PFSK-1 (cell line): ENCODE data around the gene SCART1.

ENCODE experiments used
- POLR2AphosphoS5 ChIP-seq: IDR thresholded peaks from 2 replicates; pipeline ENCODE4 v1.6.1; 2012; ENCODE audit warnings: low read depth, mild to moderate bottlenecking, control low read depth, low read length, moderate library complexity
- TAF1 ChIP-seq: IDR thresholded peaks from 2 replicates; pipeline ENCODE4 v1.6.1; 2012; ENCODE audit warnings: low read length, control low read depth, borderline replicate concordance; ENCODE audit not compliant: insufficient read depth
- TF ChIP-seq, protein P1 (sequence below), 2 experiments: IDR thresholded peaks; 2 replicates each; pipeline versions ENCODE4 v1.6.1 to v1.8.0; 2011 to 2012; ENCODE audit warnings: low read depth in 2 of 2, low read length in 2 of 2, control low read depth in 1 of 2, inconsistent platforms in 1 of 2, mild to moderate bottlenecking in 1 of 2, moderate library complexity in 1 of 2; ENCODE audit not compliant: insufficient read depth in 1 of 2

DNA sequence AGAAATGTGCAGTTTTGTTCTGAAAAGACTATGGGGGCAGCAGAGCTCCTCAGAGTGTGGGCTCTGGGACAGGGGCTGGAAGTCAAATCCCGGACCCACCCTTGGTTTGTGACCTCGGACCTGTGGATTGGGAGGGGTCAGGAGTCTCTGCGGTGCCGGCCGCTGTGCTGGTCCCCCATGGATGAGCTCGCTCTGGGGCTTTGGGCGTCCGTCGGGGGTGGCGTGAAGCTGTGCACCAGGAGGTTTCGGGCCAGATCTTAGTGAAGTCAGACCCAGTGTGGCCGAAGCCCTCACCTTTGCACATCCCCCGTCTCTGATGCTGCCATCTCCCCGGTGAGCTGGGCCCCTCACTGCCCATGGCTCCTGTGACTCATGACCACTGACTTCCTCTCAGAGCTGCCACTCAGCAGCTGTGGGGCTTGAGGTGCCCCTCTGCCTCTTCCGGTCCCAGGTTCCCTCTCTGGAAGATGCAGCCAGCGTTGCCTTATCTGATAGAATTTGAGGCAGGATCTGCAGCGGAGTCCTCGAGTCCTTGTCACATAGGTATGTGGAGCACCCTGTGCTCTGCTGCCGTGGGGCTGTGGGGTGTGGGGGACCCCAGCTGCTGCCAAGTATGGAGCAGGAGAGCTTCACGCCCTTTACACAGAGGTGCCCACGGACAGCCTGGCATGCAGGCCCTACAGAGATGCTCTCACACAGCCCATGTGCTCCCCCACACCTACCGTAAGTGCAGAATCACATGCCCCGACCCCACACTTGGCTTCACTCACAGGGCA lies 11.4 kb upstream of the SCART1 start:
- TF ChIP-seq, protein P1, sequence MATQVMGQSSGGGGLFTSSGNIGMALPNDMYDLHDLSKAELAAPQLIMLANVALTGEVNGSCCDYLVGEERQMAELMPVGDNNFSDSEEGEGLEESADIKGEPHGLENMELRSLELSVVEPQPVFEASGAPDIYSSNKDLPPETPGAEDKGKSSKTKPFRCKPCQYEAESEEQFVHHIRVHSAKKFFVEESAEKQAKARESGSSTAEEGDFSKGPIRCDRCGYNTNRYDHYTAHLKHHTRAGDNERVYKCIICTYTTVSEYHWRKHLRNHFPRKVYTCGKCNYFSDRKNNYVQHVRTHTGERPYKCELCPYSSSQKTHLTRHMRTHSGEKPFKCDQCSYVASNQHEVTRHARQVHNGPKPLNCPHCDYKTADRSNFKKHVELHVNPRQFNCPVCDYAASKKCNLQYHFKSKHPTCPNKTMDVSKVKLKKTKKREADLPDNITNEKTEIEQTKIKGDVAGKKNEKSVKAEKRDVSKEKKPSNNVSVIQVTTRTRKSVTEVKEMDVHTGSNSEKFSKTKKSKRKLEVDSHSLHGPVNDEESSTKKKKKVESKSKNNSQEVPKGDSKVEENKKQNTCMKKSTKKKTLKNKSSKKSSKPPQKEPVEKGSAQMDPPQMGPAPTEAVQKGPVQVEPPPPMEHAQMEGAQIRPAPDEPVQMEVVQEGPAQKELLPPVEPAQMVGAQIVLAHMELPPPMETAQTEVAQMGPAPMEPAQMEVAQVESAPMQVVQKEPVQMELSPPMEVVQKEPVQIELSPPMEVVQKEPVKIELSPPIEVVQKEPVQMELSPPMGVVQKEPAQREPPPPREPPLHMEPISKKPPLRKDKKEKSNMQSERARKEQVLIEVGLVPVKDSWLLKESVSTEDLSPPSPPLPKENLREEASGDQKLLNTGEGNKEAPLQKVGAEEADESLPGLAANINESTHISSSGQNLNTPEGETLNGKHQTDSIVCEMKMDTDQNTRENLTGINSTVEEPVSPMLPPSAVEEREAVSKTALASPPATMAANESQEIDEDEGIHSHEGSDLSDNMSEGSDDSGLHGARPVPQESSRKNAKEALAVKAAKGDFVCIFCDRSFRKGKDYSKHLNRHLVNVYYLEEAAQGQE (IDR thresholded peaks at IDR 0.05; ENCODE audit: insufficient read depth in 1 of 2, low read depth in 2 of 2, low read length in 2 of 2), result no peak
- TF ChIP-seq TAF1, result no peak
- TF ChIP-seq POLR2AphosphoS5, result no peak
